HG03108 (cell line): Measurements from ENCODE around the gene CCL20.

Experiments
- ATAC-seq: cut with Tn5 transposase; IDR thresholded peaks from one replicate; pipeline ENCODE4 v1.9.1; 2021; ENCODE audit warnings: moderate library complexity; ENCODE audit not compliant: unreplicated experiment

CCL20 gene

GRCh38 chr2:227799202-227799601 lies 14.4 kb upstream of the CCL20 start:
- no peak for ATAC-seq

- ATAC-seq = no peak
Observed at GRCh38 chr2:227802882-227803281, 10.8 kb upstream of the CCL20 start.

- ATAC-seq = no peak
Observed at GRCh38 chr2:227804975-227805374, 8.7 kb upstream of the CCL20 start.

DNA sequence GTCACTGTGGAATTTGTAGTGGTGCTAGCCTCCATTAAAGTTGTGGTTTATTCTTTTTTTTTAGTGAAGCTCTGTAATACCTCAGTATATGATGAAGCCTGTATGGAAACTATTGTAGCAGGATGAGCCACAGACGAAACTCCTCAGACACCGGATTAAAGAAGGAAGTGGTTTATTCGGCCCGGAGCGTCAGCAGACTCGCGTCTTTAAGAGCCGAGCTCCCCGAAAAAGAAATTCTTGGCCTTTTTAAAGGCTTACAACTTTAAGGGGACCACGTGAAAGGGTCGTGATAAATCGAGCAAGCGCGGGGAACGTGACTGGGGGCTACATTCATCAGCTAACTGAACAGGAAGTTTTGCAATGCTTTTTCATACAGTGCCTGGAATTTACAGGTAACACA lies 8.1 kb upstream of the CCL20 start:
- ATAC-seq = no peak

DNA sequence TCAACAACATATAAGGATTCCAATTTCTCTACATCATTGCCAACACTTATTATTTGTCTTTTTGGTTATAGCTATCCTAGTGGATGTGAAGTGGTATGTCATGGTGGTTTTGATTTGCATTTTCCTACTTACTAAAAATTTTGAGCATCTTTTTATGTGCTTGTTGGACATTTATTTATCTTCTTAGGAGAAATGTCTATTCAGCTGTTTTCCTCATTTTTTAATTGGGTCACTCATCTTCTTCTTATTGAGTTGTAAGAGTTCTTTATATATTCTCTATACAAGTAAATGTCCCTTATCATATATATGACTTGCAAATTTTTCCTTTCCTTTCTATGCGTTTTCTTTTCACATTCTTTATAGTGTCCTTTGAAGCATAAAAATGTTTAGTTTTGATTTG lies 4.7 kb upstream of the CCL20 start:
- ATAC-seq = no peak

DNA sequence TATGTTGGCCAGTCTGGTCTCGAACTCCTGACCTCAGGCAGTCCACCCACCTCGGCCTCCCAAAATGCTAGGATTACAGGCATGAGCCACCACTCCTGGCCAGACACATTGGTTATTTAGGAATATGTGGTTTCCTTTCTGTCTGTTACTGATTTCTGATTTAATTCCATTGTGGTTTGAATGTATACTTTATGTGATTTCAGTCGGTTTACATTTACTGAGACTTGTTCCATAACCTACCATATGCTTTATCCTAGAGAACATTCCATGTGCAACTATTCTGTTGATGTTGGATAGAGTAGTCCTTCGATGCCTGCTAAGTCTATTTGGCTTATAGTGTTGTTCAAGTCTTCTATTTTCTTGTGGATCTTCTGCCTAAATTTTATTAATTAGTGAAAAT lies 1.6 kb upstream of the CCL20 start:
- no peak for ATAC-seq

DNA sequence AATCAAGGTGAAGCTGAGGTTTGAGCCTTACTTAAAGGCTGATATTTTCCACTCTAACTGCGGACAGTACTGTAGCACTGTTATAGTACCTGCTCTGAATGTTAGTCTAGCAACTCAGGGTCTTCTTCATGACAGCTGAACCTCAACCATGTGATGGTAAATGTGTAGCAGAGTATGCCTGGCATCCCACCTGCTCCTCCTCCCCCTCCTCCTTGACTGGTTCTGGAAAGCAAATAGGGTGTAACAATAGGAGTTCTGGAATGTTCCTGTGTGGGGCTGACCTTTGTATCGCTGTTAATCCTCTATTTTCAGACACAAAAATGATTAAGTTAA lies 447 bp upstream of the CCL20 start:
- ATAC-seq = no peak

- ATAC-seq = no peak
Observed at GRCh38 chr2:227815066-227815465, 1.4 kb downstream of the CCL20 start.

DNA sequence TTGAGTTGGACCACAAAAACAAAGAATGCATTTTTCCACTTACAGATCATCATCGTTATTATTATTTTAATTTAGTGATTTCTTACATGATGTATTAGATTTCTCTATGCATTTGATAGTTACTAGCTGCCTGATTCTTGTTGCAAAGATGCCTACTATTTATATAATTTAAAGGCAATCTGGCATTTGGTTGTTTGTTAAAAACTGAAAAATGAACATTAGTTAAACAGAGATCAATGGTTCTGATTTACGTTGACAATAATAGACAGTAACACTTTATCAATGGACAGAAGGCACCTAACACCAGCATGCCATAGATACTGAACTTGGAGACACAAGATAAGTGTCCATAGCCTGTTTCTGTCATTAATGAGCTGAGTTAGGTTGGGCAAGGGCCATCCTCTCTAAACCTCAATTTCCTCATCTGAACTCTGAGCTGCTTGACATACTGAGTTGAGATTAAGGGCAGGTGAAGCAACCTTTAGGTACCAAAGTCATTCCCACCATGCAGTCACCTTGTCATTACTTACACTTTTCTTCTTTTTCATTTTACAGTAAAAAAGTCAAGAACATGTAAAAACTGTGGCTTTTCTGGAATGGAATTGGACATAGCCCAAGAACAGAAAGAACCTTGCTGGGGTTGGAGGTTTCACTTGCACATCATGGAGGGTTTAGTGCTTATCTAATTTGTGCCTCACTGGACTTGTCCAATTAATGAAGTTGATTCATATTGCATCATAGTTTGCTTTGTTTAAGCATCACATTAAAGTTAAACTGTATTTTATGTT lies 3.1 kb downstream of the CCL20 start:
- ATAC-seq = no peak

DNA sequence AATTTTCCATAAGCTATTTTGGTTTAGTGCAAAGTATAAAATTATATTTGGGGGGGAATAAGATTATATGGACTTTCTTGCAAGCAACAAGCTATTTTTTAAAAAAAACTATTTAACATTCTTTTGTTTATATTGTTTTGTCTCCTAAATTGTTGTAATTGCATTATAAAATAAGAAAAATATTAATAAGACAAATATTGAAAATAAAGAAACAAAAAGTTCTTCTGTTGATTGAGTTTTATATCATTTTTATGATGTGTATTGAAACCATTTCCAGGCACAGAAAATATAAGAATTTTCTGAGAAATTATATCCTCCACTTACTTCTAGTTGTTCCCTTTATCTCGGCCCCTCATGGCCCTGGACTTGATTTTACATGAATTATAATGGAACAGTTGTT lies 3.7 kb downstream of the CCL20 start:
- no peak for ATAC-seq

DNA sequence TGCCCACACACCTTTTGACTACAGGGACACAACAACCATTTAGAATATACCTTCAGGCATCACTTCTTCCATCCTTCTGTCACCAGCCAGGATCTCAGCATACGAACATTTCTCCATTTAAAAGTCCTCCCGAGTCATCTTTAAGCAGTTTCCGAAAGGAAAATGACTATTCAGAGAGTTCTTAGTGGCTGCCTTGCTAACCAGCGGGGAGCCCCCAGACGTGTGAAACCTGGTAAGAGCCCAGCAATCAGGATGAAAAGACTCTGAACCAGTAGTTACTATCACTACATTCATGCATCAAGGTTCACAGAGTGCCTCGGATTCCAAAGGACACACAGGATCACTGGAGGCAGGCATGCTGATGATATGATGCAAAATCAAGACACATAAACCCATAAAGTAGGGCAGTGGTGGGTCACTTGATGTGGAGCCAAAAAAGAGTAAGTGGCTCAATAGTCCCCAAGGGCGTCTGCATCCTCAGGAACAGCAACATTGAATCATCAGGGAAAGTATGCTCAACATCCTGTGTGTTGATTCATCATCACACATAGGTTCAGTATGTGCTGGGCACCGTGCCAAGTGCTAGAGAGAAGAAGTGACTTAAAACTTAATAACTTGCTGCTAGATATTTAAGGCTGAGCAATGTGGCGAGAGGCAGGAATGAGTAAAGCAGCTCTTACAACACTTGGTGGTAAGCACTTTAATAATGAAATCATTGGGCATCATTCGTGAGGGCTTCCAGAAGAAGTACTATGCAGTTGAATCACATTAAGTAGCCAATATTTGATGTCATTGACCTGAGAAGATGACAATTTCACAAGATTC lies 4.4 kb downstream of the CCL20 start:
- ATAC-seq = no peak

- ATAC-seq = no peak
Observed at GRCh38 chr2:227818675-227819397, 5.2 kb downstream of the CCL20 start.

DNA sequence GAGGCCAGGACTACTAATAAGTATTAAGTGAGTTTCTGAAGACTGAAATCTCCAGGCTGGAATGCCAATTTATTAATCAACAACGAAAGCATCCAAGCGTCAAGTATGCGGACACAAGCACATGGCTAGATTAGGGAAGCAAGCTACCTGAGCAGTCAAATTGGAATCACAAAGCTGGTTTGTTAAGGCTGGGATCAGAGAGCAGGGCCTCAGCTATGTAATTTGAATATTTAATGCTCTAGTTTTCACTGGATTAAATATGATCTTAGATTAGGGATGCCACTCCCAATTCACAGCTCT lies 5.7 kb downstream of the CCL20 start:
- no peak for ATAC-seq

DNA sequence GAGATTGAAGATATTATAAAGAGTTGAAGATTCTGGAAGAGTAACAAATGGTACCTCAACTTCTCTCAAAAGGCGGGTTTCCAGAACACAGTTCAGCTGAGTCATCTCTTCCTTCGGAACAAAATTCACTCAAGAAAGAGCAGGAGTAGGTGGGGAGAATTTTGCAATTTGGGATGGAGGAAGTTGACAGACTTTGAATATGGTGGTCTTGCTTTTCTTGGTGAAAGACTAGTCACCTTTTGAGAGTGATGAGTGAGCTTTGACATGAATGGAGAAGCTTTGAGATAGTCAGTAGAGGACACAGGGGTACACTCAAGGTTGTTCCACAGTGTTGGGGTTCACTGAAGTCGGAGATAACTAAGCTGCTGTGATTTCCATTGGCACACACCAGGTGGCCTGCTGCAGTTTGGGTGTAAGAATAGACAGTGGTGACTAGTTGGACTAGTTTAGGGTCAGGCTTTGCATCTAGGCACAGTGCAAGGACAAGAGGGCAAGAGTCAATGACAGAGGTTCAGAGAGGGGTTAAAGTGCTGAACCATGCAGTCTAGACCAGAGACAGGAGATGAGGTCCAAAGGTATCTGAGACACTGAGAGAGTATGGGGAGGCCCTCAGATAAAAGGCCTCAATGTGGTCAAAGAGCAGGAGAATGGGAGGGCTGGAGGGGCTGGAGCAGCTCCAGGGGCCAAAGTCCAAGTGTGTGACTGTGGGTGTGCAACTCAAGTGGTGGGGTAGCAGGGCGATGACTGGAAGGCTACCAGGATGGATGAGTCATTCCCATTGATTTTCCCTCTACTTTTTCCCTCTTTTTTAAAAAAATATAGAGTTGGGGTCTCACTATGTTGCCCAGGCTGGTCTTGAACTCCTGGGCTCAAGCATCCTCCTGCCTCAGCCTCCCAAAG lies 7.7 kb downstream of the CCL20 start:
- ATAC-seq = no peak

GRCh38 chr2:227822416-227823003 lies 8.9 kb downstream of the CCL20 start:
- ATAC-seq = no peak

DNA sequence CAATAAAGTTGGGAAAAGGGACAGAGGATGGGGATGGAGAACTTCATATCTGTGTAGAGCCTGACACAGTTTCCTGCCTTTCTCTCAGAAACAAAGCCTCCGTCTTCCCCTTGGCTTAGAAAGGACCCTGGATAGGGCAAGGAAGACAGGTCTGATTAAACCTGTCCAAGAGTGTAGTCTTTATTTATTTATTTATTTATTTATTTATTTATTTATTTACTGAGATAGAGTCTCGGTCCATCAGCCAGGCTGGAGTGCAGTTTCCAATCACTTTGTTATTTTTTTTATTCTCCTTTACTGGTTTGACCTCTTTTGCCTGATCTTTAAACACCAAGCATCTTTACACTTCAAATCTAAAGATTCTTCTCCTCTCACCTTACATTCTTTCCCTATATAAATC lies 10.3 kb downstream of the CCL20 start:
- no peak for ATAC-seq

DNA sequence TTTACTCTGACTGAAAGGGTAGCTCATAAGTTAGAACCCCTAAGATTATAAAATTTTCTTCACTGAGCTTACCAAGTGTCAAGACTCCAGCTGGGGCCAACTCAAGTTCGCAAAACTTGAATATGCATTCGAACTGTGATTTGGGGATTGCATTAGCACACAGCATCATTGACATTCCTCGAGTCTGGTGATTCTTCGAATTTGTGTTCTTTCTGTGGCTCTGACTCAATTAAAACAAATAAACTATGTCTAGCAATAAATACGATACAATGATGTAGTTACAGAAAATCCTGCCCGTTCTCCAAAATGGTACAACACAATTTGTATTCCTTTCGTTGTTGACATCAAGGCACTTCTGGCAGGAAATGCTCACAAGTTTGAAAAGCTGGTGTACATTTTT lies 11.1 kb downstream of the CCL20 start:
- ATAC-seq = no peak

GRCh38 chr2:227826019-227826521 lies 12.4 kb downstream of the CCL20 start:
- ATAC-seq = no peak

DNA sequence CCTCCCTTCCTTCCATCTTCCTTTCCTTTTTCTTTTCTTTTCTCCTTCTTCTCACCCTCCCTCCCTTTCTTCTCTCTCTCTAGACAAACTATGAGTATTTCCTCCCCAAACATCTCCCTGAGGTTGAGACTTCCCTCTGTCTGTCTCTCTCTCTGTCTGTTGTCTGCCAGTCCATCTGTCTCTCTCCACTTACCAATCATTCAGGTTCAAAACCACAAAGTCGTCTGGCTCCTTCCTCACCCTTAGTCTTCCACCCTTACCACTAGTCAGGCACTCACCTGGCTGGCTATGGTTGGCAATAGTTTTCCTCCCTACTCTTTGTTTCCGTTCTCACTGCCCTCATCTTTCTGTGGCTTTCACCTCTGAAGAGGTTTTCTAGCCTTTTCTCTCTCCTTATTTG lies 12.9 kb downstream of the CCL20 start:
- ATAC-seq = no peak

DNA sequence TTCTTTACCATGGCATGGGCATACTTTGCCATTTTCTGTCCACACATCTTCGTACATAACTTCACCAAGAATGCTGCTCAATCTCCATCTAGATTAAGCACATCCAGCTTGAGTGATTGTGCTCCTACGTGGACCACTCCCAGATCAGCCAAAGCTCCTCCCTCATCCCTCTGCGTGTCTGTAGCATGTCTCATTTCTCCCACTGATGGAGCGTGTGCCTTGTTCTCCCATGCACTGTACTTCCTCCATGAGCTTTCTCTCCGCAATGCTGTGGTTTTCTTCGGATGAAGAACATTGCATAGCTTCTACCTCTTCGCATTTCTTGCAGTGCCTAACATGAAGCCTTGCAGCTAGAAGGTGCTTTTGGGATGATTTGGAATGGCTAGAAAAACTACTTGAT lies 13.5 kb downstream of the CCL20 start:
- ATAC-seq = no peak
